Nucleus accumbens (tissue), 56 donors: ENCODE results near the gene SMURF1.

Source experiments
- DNase-seq, 56 donors: peaks; one replicate each; lab custom pipeline; 2025; lab: John Stamatoyannopoulos, UW

Gene SMURF1

GRCh38 chr7:99034932-99035722 is 108.8 kb downstream of the SMURF1 start:
- DNase-seq, result no peak

- no peak for DNase-seq
These were observed 110.1 kb downstream of the SMURF1 start for GRCh38 chr7:99033765-99034164.

GRCh38 chr7:99032928-99033327 is 111.0 kb downstream of the SMURF1 start:
- DNase-seq, result no peak

- DNase-seq, result no peak
These were observed 112.4 kb downstream of the SMURF1 start for GRCh38 chr7:99031496-99031895.

- no peak for DNase-seq
These were observed 113.0 kb downstream of the SMURF1 start for GRCh38 chr7:99030951-99031350.

- DNase-seq, result no peak
These were observed 113.5 kb downstream of the SMURF1 start for GRCh38 chr7:99030457-99030856.

GRCh38 chr7:99029466-99030435 is 114.2 kb downstream of the SMURF1 start:
- DNase-seq, result no peak

- DNase-seq, result no peak
These were observed 115.5 kb downstream of the SMURF1 start for GRCh38 chr7:99028261-99028973.

GRCh38 chr7:99027841-99028240 is 116.1 kb downstream of the SMURF1 start:
- DNase-seq, result no peak

GRCh38 chr7:99027241-99027640 is 116.7 kb downstream of the SMURF1 start:
- no peak for DNase-seq

- no peak for DNase-seq
These were observed 119.8 kb downstream of the SMURF1 start for GRCh38 chr7:99024066-99024465.

- no peak for DNase-seq
These were observed 121.9 kb downstream of the SMURF1 start for GRCh38 chr7:99021941-99022560.

GRCh38 chr7:99020413-99020715 is 123.5 kb downstream of the SMURF1 start:
- no peak for DNase-seq

GRCh38 chr7:99019523-99020412 is 124.1 kb downstream of the SMURF1 start:
- DNase-seq, result no peak

GRCh38 chr7:99016196-99016595 is 127.7 kb downstream of the SMURF1 start:
- DNase-seq, result no peak

- DNase-seq, result no peak
These were observed 129.6 kb downstream of the SMURF1 start for GRCh38 chr7:99014113-99014985.

GRCh38 chr7:99013266-99014112 is 130.4 kb downstream of the SMURF1 start:
- no peak for DNase-seq

- no peak for DNase-seq
These were observed 131.2 kb downstream of the SMURF1 start for GRCh38 chr7:99012722-99013121.
